Choroid plexus epithelial cell (primary cell): ENCODE results near the gene HSPB8.
A peak's percentile ranks its signal among the peaks of the same experiment; 100 is the strongest.

Experiments
- DNase-seq: peaks from one replicate; pipeline ENCODE4 v3.0.0-alpha.2; 2010; ENCODE audit warnings: low read depth
- H3K4me3 ChIP-seq: 2 replicates; pipeline ENCODE4 v1.5.1; 2011; ENCODE audit warnings: low read depth, mild to moderate bottlenecking, control low read depth, low read length, moderate library complexity
- CTCF ChIP-seq: conservative IDR thresholded peaks from 2 replicates; pipeline ENCODE4 v1.5.1; 2011; ENCODE audit warnings: low read depth, mild to moderate bottlenecking, control low read depth, inconsistent platforms, low read length, moderate library complexity

The HSPB8 gene

GRCh38 chr12:119177724-119178380 is 879 bp upstream of the HSPB8 start:
- DNase-seq: no peak
- no peak overlapping the region for H3K4me3 ChIP-seq
- no peak for TF ChIP-seq CTCF

GRCh38 chr12:119179335-119180021 is 747 bp downstream of the HSPB8 start:
- peak; percentile 16 for DNase-seq
- TF ChIP-seq CTCF: no peak
- H3K4me3 ChIP-seq: peak overlapping the region; percentile 45

DNA sequence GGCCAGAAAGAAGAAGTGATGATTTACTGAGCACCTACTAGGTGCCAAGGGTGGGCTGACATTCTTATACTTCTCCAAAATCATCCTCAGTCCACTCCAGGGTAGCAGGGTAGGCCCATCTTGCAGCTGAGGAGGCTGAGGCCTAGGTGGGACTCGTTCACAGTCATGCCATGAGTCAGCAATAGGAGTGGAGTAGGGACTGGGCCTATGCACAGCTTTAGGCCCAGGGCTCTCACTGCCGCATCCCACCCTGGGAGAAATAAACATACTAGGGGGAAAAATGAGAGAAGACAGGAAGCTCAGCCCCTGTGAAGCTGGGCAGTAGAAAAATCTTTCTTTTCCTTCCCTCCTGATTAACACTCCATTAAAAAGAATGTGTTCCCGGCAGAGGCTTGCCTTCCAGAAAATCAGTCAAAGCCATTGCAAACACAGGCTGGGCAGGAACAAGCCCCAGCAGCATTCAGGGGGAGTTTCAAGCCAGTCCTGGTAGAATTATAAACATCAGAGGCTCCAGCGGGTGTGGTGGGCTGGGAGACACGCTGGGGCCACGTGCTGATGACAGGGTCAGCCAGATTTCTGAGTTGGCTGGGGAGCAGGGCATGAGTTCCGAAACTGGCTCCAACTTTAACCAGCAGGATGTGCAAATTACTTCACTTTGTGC is 1.8 kb downstream of the HSPB8 start:
- H3K4me3 ChIP-seq: peak overlapping the region; percentile 45
- TF ChIP-seq CTCF: no peak
- DNase-seq: peak; percentile 44

DNA sequence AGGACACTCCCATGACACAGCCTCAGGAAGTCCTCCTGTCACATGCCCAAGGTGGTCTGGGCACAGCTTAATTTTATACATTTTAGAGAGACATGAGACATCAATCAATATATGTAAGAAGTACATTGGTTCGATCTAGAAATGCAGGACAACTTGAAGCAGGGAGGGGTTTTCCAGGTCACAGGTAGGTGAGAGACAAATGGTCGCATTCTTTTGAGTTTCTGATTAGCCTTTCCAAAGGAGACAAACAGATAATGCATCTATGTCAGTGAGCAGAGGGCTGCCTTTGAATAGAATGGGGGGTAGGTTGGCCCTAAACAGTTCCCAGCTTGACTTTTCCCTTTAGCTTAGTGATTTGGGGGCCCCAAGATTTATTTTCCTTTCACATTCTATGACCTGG is 2.5 kb downstream of the HSPB8 start:
- peak overlapping the region; percentile 11 for H3K4me3 ChIP-seq
- TF ChIP-seq CTCF: no peak
- DNase-seq: no peak

- no peak overlapping the region for H3K4me3 ChIP-seq
- TF ChIP-seq CTCF: no peak
- DNase-seq: no peak
Measured at GRCh38 chr12:119181944-119182343, 3.2 kb downstream of the HSPB8 start.

GRCh38 chr12:119182701-119183493 is 4.2 kb downstream of the HSPB8 start:
- no peak overlapping the region for H3K4me3 ChIP-seq
- TF ChIP-seq CTCF: no peak
- DNase-seq: peak; percentile 29
